Gastroesophageal sphincter (tissue), 4 donors: ENCODE data around the gene TREML2. TPM values are rescaled to one million over a fixed set of nuclear protein-coding genes. Genes with fewer than 3 reads are reported as not detected.

Experiments
- ATAC-seq: fragments of 150-250 bp; one replicate; pipeline ENCODE4 v1.9.1; 2016; ENCODE audit warnings: mild to moderate bottlenecking, moderate library complexity
- H3K27ac ChIP-seq, 4 donors: fragments of 200-600 bp; sonication (generic) in 3 of 4; 1 replicate in 3 of 4; 2 replicates in 1 of 4; pipeline ENCODE4 v1.5.1; 2016 to 2019
- H3K27me3 ChIP-seq: fragments of 200-600 bp; sonication (generic); one replicate; pipeline ENCODE4 v1.5.1; 2019
- H3K36me3 ChIP-seq, 2 donors: fragments of 200-600 bp; sonication (generic); one replicate each; pipeline ENCODE4 v1.5.1; 2019; ENCODE audit warnings: control low read depth in 1 of 2
- H3K4me1 ChIP-seq, 3 donors: fragments of 200-600 bp; sonication (generic); 1 replicate in 2 of 3; 2 replicates in 1 of 3; pipeline ENCODE4 v1.5.1; 2016 to 2019; ENCODE audit warnings: control low read depth in 2 of 3
- H3K4me3 ChIP-seq, 2 donors: fragments of 200-600 bp; sonication (generic); one replicate each; pipeline ENCODE4 v1.5.1; 2019; ENCODE audit warnings: mild to moderate bottlenecking in 1 of 2, moderate library complexity in 1 of 2
- H3K9me3 ChIP-seq, 3 donors: fragments of 200-600 bp; sonication (generic); one replicate each; pipeline ENCODE4 v1.5.1; 2017 to 2019; ENCODE audit warnings: control low read depth in 2 of 3
- CTCF ChIP-seq, 4 experiments: fragments of 200-600 bp in 2 of 4; fragments of 450-650 bp in 2 of 4; sonication (generic) in 1 of 4; IDR thresholded peaks; one replicate each; pipeline ENCODE4 v1.5.1; 2017 to 2019; ENCODE audit warnings: antibody characterized with exemption in 4 of 4, mild to moderate bottlenecking in 2 of 4, moderate library complexity in 2 of 4
- EP300 ChIP-seq: sonication (generic); formaldehyde crosslinking; IDR thresholded peaks from one replicate; pipeline ENCODE4 v1.6.1; 2017; ENCODE audit warnings: antibody characterized with exemption, mild to moderate bottlenecking
- POLR2A ChIP-seq, 2 donors: fragments of 450-650 bp; IDR thresholded peaks; one replicate each; pipeline ENCODE4 v1.6.1; 2017; ENCODE audit warnings: antibody characterized with exemption in 2 of 2, mild to moderate bottlenecking in 2 of 2, moderate library complexity in 1 of 2
- POLR2AphosphoS5 ChIP-seq: sonication (generic); formaldehyde crosslinking; IDR thresholded peaks from one replicate; pipeline ENCODE4 v1.6.1; 2017; ENCODE audit warnings: antibody characterized with exemption
- WGBS, 2 donors: methylation state at CpG; one replicate each; pipeline ENCODE4 v1.1.5; 2018; ENCODE audit warnings: low coverage in 1 of 2; 5-methylcytosine and 5-hydroxymethylcytosine counted together
- total RNA-seq, 4 donors: library from RNA; depleted of rRNA; stranded (reverse); fragments of >200 nt; gene quantifications; one replicate each; pipeline ENCODE4 v1.1.0, GENCODE V29; 2016

Gene TREML2
- total RNA-seq, 4 donors from 2014 or later: 0.27 TPM; not detected in 3

GRCh38 chr6:41175084-41175483, 25.9 kb downstream of the TREML2 start:
- Histone ChIP-seq H3K27ac (no peak overlapping the region), H3K36me3 (no peaks in the 10 kb centered on the region), H3K27me3 (peaks cover 34% of the 10 kb centered on the region), H3K9me3 (no peaks in the 10 kb centered on the region), H3K4me1 (no peaks in the 10 kb centered on the region), H3K4me3 (no peak overlapping the region)
- WGBS, 2 donors: 78 to 88% methylated on average over 1 of the region's 1 CpG
- TF ChIP-seq CTCF (IDR thresholded peaks at IDR 0.05) (no peak), POLR2AphosphoS5 (no peak)
- ATAC-seq: no peak

- TF ChIP-seq POLR2AphosphoS5 (no peak), EP300 (no peak)
- WGBS, 2 donors: 64 to 74% methylated on average over 2 of the region's 2 CpGs
- H3K4me3 ChIP-seq: no peak overlapping the region
- no peaks in the 10 kb centered on the region for H3K36me3 ChIP-seq
- H3K9me3 ChIP-seq: no peaks in the 10 kb centered on the region
- H3K27me3 ChIP-seq: peaks cover 38% of the 10 kb centered on the region
- no peak for ATAC-seq
- H3K27ac ChIP-seq: no peak overlapping the region
- H3K4me1 ChIP-seq: no peaks in the 10 kb centered on the region
Measured at GRCh38 chr6:41174610-41175009, 26.3 kb downstream of the TREML2 start.

- ATAC-seq: no peak
- H3K4me3 ChIP-seq: no peak overlapping the region
- no peaks in the 10 kb centered on the region for H3K4me1 ChIP-seq
- 0 to 41% methylated on average over 3 of the region's 3 CpGs for WGBS, 2 donors
- H3K27me3 ChIP-seq: peaks cover 49% of the 10 kb centered on the region
- H3K36me3 ChIP-seq: no peaks in the 10 kb centered on the region
- TF ChIP-seq POLR2AphosphoS5 (no peak), POLR2A (IDR thresholded peaks at IDR 0.05) (no peak), CTCF (IDR thresholded peaks at IDR 0.05) (no peak), EP300 (no peak)
- no peak overlapping the region for H3K27ac ChIP-seq
- no peaks in the 10 kb centered on the region for H3K9me3 ChIP-seq
Measured at GRCh38 chr6:41171908-41172307, 29.0 kb downstream of the TREML2 start.

GRCh38 chr6:41170547-41171160, 30.3 kb downstream of the TREML2 start:
- Histone ChIP-seq H3K9me3 (no peaks in the 10 kb centered on the region), H3K27me3 (peaks cover 50% of the 10 kb centered on the region), H3K4me1 (no peaks in the 10 kb centered on the region), H3K4me3 (no peak overlapping the region), H3K27ac (no peak overlapping the region), H3K36me3 (no peaks in the 10 kb centered on the region)
- no peak for ATAC-seq
- WGBS, 2 donors: 39 to 69% methylated on average over 3 to 4 of the region's 4 CpGs
- no peak for TF ChIP-seq POLR2A (IDR thresholded peaks at IDR 0.05)
- no peak for TF ChIP-seq POLR2AphosphoS5
- TF ChIP-seq CTCF (IDR thresholded peaks at IDR 0.05): no peak
- no peak for TF ChIP-seq EP300

- TF ChIP-seq CTCF (IDR thresholded peaks at IDR 0.05): no peak
- TF ChIP-seq POLR2AphosphoS5: no peak
- TF ChIP-seq POLR2A (IDR thresholded peaks at IDR 0.05): no peak
- TF ChIP-seq EP300: no peak
- H3K36me3 ChIP-seq: no peaks in the 10 kb centered on the region
- WGBS, 2 donors: 71 to 83% methylated on average over 1 to 2 of the region's 5 CpGs
- ATAC-seq: no peak
- no peaks in the 10 kb centered on the region for H3K4me1 ChIP-seq
- no peaks in the 10 kb centered on the region for H3K9me3 ChIP-seq
- peaks cover 43% of the 10 kb centered on the region for H3K27me3 ChIP-seq
- H3K4me3 ChIP-seq: no peak overlapping the region
- no peak overlapping the region for H3K27ac ChIP-seq
Measured at GRCh38 chr6:41167173-41167963, 33.6 kb downstream of the TREML2 start.
